H1 (cell line): Measurements from ENCODE around the gene LTBP1.

ENCODE experiments used
- CEBPB ChIP-seq: IDR thresholded peaks from 2 replicates; pipeline ENCODE4 v1.6.1; 2012; ENCODE audit warnings: low read depth, low read length
- CHD2 ChIP-seq: IDR thresholded peaks from 2 replicates; pipeline ENCODE4 v1.6.1; 2012; ENCODE audit warnings: low read length, improper control_type of control experiment
- CREB1 ChIP-seq: IDR thresholded peaks from 2 replicates; pipeline ENCODE4 v1.6.1; 2012; ENCODE audit warnings: inconsistent platforms
- EP300 ChIP-seq, 2 experiments: IDR thresholded peaks; 1 replicate in 1 of 2; 2 replicates in 1 of 2; pipeline ENCODE4 v1.6.1; 2011 to 2012; ENCODE audit warnings: low read depth in 2 of 2, low read length in 2 of 2, mild to moderate bottlenecking in 2 of 2, borderline replicate concordance in 1 of 2, inconsistent platforms in 1 of 2, moderate library complexity in 1 of 2
- EZH2 ChIP-seq: fragments of 200-600 bp; sonication (generic); IDR thresholded peaks from 2 replicates; pipeline ENCODE4 v1.7.1; 2012; ENCODE audit warnings: low read depth, mild to moderate bottlenecking, moderate library complexity, low read length, inconsistent platforms; ENCODE audit not compliant: severe bottlenecking
- GABPA ChIP-seq: IDR thresholded peaks from 2 replicates; pipeline ENCODE4 v1.6.1; 2011; ENCODE audit warnings: mild to moderate bottlenecking, low read length, moderate library complexity, borderline replicate concordance; ENCODE audit not compliant: insufficient read depth
- JUN ChIP-seq: IDR thresholded peaks from 2 replicates; pipeline ENCODE4 v1.6.1; 2011; ENCODE audit warnings: low read depth, mild to moderate bottlenecking, improper control_type of control experiment, low read length
- KDM4A ChIP-seq: IDR thresholded peaks from one replicate; pipeline ENCODE4 v1.7.1; 2012; ENCODE audit warnings: low read depth, mild to moderate bottlenecking, moderate library complexity, low read length, inconsistent platforms; ENCODE audit not compliant: severe bottlenecking
- MAFK ChIP-seq: IDR thresholded peaks from 2 replicates; pipeline ENCODE4 v1.6.1; 2012; ENCODE audit warnings: low read depth, mild to moderate bottlenecking, improper control_type of control experiment, low read length
- POLR2A ChIP-seq, 2 experiments: IDR thresholded peaks; 1 replicate in 1 of 2; 2 replicates in 1 of 2; pipeline ENCODE4 v1.6.1; 2011; ENCODE audit warnings: low read depth in 2 of 2, low read length in 2 of 2, mild to moderate bottlenecking in 2 of 2; ENCODE audit errors: control extremely low read depth in 1 of 2
- SP1 ChIP-seq: IDR thresholded peaks from 2 replicates; pipeline ENCODE4 v1.6.1; 2011; ENCODE audit warnings: low read depth, low read length
- TF ChIP-seq, protein P1 (sequence below), 3 experiments: IDR thresholded peaks; 1 replicate in 2 of 3; 2 replicates in 1 of 3; pipeline versions ENCODE4 v1.5.1 to v1.6.1; 2011; ENCODE audit warnings: low read length in 3 of 3, mild to moderate bottlenecking in 3 of 3, inconsistent platforms in 2 of 3, low read depth in 1 of 3, moderate library complexity in 1 of 3; ENCODE audit not compliant: insufficient read depth in 1 of 3; ENCODE audit errors: control extremely low read depth in 1 of 3
- TF ChIP-seq, protein P2 (sequence below): IDR thresholded peaks from 2 replicates; pipeline ENCODE4 v1.6.1; 2012; ENCODE audit warnings: inconsistent platforms
- TF ChIP-seq, protein P3 (sequence below): IDR thresholded peaks from 2 replicates; pipeline ENCODE4 v1.6.1; 2011; ENCODE audit warnings: low read depth, mild to moderate bottlenecking, low read length; ENCODE audit not compliant: insufficient read depth

DNA sequence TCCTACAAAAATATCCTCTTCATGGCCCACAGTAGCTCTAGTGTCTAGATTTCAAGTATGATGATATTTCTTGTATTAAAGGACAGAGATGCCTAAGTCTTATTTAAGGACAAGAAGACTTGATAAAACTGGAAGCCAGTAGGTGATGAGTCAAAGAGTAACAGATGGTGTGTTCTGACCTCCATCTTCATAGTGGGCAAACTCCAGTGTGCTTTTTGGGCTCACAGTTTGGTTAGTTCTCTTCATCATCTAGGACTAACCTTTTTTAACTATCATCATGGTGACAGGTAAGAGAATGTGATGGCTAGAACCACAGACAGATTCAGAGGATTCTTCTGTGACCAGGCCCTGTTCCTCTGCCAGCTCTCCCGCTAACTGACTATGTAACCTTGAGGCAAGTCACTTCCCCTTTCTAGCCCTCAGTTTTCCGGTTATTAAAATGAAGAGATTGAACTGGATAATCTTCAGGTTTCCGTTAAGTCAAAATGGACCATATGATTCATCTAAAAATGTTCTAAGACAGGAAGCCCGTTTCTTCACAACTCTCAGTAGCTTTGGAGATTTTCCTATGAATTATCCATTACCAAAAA is 389.4 kb downstream of the LTBP1 start:
- TF ChIP-seq, protein P1, sequence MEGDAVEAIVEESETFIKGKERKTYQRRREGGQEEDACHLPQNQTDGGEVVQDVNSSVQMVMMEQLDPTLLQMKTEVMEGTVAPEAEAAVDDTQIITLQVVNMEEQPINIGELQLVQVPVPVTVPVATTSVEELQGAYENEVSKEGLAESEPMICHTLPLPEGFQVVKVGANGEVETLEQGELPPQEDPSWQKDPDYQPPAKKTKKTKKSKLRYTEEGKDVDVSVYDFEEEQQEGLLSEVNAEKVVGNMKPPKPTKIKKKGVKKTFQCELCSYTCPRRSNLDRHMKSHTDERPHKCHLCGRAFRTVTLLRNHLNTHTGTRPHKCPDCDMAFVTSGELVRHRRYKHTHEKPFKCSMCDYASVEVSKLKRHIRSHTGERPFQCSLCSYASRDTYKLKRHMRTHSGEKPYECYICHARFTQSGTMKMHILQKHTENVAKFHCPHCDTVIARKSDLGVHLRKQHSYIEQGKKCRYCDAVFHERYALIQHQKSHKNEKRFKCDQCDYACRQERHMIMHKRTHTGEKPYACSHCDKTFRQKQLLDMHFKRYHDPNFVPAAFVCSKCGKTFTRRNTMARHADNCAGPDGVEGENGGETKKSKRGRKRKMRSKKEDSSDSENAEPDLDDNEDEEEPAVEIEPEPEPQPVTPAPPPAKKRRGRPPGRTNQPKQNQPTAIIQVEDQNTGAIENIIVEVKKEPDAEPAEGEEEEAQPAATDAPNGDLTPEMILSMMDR (IDR thresholded peaks at IDR 0.05; ENCODE audit: control extremely low read depth in 1 of 3, insufficient read depth in 1 of 3, low read depth in 1 of 3, low read length in 3 of 3), result no peak
- TF ChIP-seq EZH2 (no peak), JUN (no peak), POLR2A (IDR thresholded peaks at IDR 0.05; ENCODE audit: control extremely low read depth in 1 of 2, low read depth in 2 of 2, low read length in 2 of 2) (no peak), EP300 (IDR thresholded peaks at IDR 0.05; ENCODE audit: borderline replicate concordance in 1 of 2, low read depth in 2 of 2, low read length in 2 of 2) (no peak), CREB1 (no peak), CHD2 (no peak), KDM4A (no peak), MAFK (no peak), SP1 (no peak), GABPA (no peak), CEBPB (no peak)
- TF ChIP-seq, protein P2, sequence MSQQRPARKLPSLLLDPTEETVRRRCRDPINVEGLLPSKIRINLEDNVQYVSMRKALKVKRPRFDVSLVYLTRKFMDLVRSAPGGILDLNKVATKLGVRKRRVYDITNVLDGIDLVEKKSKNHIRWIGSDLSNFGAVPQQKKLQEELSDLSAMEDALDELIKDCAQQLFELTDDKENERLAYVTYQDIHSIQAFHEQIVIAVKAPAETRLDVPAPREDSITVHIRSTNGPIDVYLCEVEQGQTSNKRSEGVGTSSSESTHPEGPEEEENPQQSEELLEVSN, result no peak
- TF ChIP-seq, protein P3, sequence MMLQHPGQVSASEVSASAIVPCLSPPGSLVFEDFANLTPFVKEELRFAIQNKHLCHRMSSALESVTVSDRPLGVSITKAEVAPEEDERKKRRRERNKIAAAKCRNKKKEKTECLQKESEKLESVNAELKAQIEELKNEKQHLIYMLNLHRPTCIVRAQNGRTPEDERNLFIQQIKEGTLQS, result no peak
